CD1c-positive myeloid dendritic cell (primary cell): Measurements from ENCODE around the gene HNRNPCL4.
"Not testable (repeated sequence)": the region's sequence is repeated elsewhere in the genome, so short reads cannot be mapped to it uniquely, and the experiment has no call there.

Experiments
- DNase-seq: peaks from one replicate; pipeline ENCODE4 v3.0.0-alpha.2; 2016; ENCODE audit errors: extremely low spot score

Gene HNRNPCL4

DNA sequence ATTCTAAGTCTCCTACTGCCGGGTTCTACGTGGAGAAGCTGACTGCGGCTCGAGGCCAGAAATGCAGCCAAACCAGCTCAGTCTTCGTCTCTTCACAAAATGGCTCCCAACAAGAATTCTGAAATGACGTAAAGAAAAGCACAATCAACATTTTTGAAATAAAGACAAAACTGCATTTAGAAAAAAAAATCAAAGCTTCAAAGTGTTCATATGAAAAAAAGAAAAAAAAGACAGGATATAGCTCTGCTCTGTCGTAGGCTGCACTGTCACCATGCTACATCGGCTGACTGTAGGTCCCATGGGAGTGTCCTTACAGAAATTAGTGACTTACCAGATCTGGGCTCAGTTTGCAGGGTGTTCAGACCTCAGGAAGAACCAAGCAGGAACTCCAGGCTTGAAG is at the start of gene HNRNPCL4:
Gene HNRNPCL4 (minus strand): TSS at position 101 of the 400 bp plus-strand sequence. CDS start 164 bp downstream, outside the sequence.
- DNase-seq: not testable (repeated sequence)

DNA sequence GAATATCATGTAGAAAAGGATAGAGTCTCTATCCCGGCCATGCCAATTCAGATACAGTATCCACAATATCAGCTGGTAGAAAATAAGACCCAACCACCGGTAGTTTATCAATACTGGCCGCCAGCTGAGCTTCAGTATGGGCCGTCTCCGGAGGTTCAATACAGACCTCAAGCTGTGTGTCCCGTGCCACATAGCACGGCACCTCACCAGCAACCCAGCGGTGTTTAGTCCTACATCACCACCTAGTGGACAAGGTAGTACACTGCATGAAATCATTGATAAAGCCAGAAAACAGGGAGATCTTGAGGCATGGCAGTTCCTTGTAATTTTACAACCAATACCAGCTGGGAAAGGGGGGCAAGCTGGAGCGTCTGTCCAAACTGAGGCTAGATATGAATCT is 43.3 kb upstream of the HNRNPCL4 start:
- DNase-seq: not testable (repeated sequence)

DNA sequence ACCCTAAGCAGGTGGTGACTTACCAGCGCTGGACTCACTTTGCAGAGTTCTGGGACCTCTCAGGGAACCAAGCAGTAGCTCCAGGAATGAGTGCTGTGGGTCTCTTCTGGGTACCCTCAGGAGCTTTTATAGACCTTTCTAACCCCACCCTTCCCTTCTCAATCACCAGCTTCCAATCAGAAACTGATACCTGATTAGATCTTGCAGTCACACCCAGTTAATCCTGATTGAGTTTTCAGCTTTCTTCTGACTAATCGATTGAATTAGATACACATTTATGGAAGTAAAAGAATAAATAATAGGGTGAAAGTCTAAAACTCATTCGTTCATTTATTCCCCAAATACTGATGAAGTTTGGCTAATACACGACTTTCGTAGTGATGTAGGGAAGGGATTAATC is 35.9 kb upstream of the HNRNPCL4 start, which contains the start of gene PRAMEF13:
Gene PRAMEF13 (minus strand): TSS at position 101 of the 400 bp plus-strand sequence. CDS start 1,820 bp downstream, outside the sequence.
- DNase-seq: not testable (repeated sequence)

DNA sequence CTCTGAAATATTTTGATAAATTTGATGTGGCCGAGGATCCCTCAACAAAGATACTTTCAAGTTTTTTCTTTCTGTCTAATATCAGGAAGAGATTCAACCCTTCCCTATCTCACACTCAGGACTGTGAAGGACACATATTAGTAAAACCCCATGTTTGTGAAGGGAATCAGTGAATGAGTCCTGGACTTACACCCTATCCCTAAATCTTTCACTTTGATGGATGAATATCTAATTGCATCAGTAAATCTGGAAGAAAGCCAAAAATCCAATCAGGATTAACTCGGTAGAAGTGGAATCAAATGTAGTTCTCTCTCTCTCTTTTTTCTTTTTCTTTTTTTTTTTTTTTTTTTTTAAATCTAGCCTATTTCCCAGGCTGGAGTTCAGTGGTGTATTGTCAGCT is 6.1 kb upstream of the HNRNPCL4 start, which contains the start of gene PRAMEF9:
Gene PRAMEF9 (plus strand): TSS at position 301 of the 400 bp plus-strand sequence. CDS start 3,433 bp downstream, outside the sequence.
- not testable (repeated sequence) for DNase-seq

DNA sequence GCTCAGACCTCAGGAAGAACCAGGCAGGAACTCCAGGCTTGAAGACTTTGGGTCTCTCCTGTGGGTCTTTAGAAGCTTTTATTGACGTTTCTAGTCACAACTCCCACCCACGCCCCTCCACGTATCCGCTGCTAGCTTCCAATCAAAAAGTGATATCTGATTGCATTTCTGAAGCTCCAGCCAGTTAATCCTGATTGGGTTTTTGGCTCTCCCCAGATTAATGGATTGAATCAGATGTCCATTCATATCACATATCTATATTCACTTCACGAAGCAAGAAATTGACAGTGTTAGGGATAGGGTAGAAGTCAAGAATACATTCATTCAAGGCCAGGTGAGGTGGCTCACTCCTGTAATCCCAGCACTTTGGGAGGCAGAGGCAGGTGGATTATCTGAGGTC is 9.5 kb downstream of the HNRNPCL4 start, which contains the start of gene PRAMEF26:
Gene PRAMEF26 (minus strand): TSS at position 101 of the 400 bp plus-strand sequence. CDS start 2,914 bp downstream, outside the sequence.
- not testable (repeated sequence) for DNase-seq

- DNase-seq: not testable (repeated sequence)
These were observed 48.7 kb downstream of the HNRNPCL4 start, which contains the start of gene HNRNPCL2 for GRCh38 chr1:13116754-13117153. Gene HNRNPCL2, minus strand, starts transcription at chr1:13116854. Its CDS starts 454 bp downstream, at chr1:13116400.
